Gastrocnemius medialis (tissue), 4 donors: ENCODE data around the gene SLC31A2. TPM values are rescaled to one million over a fixed set of nuclear protein-coding genes. Genes with fewer than 3 reads are reported as not detected.

Experiments
- ATAC-seq, 2 donors: fragments of 150-250 bp; one replicate each; pipeline ENCODE4 v1.9.1; 2016
- DNase-seq, 2 donors: peaks; one replicate each; pipeline ENCODE4 v3.0.0-alpha.2; 2019
- H3K27ac ChIP-seq, 4 donors: fragments of 200-600 bp; sonication (generic); 1 replicate in 1 of 4; 2 replicates in 3 of 4; pipeline ENCODE4 v1.5.1; 2016 to 2018; ENCODE audit warnings: mild to moderate bottlenecking in 2 of 4, moderate library complexity in 1 of 4
- H3K27me3 ChIP-seq, 3 donors: fragments of 200-600 bp; sonication (generic) in 2 of 3; 1 replicate in 1 of 3; 2 replicates in 2 of 3; pipeline versions ENCODE4 v1.5.1 to v1.6.0; 2016 to 2019; ENCODE audit warnings: mild to moderate bottlenecking in 1 of 3, moderate library complexity in 1 of 3
- H3K36me3 ChIP-seq, 2 donors: fragments of 200-600 bp; sonication (generic) in 1 of 2; one replicate each; pipeline ENCODE4 v1.5.1; 2017 to 2018
- H3K4me1 ChIP-seq, 2 donors: fragments of 200-600 bp; sonication (generic) in 1 of 2; one replicate each; pipeline ENCODE4 v1.5.1; 2016 to 2017; ENCODE audit warnings: mild to moderate bottlenecking in 2 of 2
- H3K4me3 ChIP-seq, 4 donors: fragments of 200-600 bp; sonication (generic) in 3 of 4; 1 replicate in 1 of 4; 2 replicates in 3 of 4; pipeline ENCODE4 v1.5.1; 2016 to 2019; ENCODE audit warnings: mild to moderate bottlenecking in 2 of 4
- H3K9me3 ChIP-seq, 3 donors: fragments of 200-600 bp; sonication (generic) in 2 of 3; 1 replicate in 1 of 3; 2 replicates in 2 of 3; pipeline ENCODE4 v1.5.1; 2016 to 2019
- POLR2A ChIP-seq, 2 donors: fragments of 450-650 bp; IDR thresholded peaks; one replicate each; pipeline ENCODE4 v1.6.1; 2017; ENCODE audit warnings: antibody characterized with exemption in 2 of 2, mild to moderate bottlenecking in 2 of 2, moderate library complexity in 2 of 2
- in situ Hi-C, 4 donors: fragments of 200-750 bp; cut with MboI; loops; one replicate each; pipeline versions ENCODE4 v1.15.0 to v1.8.0; 2017; ENCODE audit warnings: low sequenced_read_pairs in 4 of 4
- intact Hi-C: fragments of 100-400 bp; cut with DNase I; formaldehyde crosslinking; loops from one replicate; pipeline ENCODE4 v1.15.1; 2023; ENCODE audit warnings: low total_unique reads
- total RNA-seq, 4 donors: library from RNA; depleted of rRNA; stranded (reverse); fragments of >200 nt; gene quantifications; one replicate each; pipeline versions ENCODE4 v1.1.0 to v1.2.3, GENCODE V29; 2016
- TF ChIP-seq, protein P1 (sequence below), 5 experiments: fragments of 450-650 bp in 3 of 5; fragments of 200-600 bp in 2 of 5; sonication (generic) in 2 of 5; IDR thresholded peaks in 4 of 5; conservative IDR thresholded peaks in 1 of 5; 1 replicate in 4 of 5; 2 replicates in 1 of 5; pipeline ENCODE4 v1.5.1; 2016 to 2019; ENCODE audit warnings: antibody characterized with exemption in 5 of 5, mild to moderate bottlenecking in 3 of 5, moderate library complexity in 3 of 5

Gene SLC31A2
- total RNA-seq, 4 donors from 2014 or later: 17.5 to 29.6 (median 23.9) TPM

DNA sequence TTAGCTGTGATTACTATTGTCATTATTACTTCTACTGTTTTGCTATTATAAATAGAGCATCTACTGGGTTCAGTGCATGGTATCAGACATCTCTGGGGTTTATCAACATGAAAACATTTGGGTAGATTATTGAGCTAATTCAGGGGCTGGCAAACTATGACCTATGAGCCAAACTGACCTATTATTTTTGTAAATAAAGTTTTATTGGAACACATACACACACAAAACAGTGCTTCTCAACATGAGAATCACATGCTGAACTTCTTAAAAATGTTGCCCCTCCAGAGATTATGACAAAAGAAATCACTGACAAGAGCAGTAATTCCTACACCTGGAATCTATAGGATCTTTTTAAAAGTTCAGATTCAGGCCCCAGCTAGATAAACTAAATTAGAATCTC, 30.4 kb downstream of the SLC31A2 start:
- no peak overlapping the region for H3K27ac ChIP-seq
- H3K4me3 ChIP-seq: no peak overlapping the region
- H3K9me3 ChIP-seq: no peaks in the 10 kb centered on the region
- no peaks in the 10 kb centered on the region for H3K27me3 ChIP-seq
- no peak for ATAC-seq
- no peak for TF ChIP-seq POLR2A (IDR thresholded peaks at IDR 0.05)
- TF ChIP-seq, protein P1, sequence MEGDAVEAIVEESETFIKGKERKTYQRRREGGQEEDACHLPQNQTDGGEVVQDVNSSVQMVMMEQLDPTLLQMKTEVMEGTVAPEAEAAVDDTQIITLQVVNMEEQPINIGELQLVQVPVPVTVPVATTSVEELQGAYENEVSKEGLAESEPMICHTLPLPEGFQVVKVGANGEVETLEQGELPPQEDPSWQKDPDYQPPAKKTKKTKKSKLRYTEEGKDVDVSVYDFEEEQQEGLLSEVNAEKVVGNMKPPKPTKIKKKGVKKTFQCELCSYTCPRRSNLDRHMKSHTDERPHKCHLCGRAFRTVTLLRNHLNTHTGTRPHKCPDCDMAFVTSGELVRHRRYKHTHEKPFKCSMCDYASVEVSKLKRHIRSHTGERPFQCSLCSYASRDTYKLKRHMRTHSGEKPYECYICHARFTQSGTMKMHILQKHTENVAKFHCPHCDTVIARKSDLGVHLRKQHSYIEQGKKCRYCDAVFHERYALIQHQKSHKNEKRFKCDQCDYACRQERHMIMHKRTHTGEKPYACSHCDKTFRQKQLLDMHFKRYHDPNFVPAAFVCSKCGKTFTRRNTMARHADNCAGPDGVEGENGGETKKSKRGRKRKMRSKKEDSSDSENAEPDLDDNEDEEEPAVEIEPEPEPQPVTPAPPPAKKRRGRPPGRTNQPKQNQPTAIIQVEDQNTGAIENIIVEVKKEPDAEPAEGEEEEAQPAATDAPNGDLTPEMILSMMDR (IDR thresholded peaks at IDR 0.05 in 4 of 5, conservative IDR thresholded peaks at IDR 0.05 in 1 of 5): no peak
- in situ Hi-C loops (no loop called here), intact Hi-C loops (loop anchor here (5.0 kb wide), 1 partner anchor 751 kb away; no protein-coding TSS in a partner anchor)
- peaks cover 0 to 95% of the 10 kb centered on the region in 2 donors for H3K36me3 ChIP-seq
- H3K4me1 ChIP-seq: no peaks in the 10 kb centered on the region
- no peak for DNase-seq

DNA sequence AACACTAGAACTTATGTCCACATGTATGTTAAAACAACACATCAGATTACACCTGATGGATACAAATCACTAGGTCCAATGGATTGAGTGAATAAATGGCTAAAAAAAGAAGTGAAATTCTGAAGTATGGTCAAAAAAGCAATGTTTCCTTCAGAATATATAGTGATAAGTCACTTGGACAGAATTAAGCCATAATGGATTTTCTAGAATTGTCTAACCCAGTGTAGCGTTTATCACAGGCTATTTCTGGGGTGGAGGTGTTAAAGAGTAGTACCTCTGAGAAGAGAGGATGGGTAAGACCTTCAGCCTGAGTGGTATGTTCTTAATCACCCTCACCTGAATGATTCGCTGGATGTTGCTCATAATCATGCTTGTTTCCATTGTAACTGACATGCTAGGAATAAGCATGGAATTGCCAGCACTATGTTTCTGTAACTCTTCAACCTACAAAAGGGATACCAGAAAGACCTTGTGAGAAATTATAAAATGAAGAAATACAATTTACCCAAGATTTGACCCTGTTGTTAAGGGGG, 33.2 kb downstream of the SLC31A2 start:
- TF ChIP-seq, protein P1 (IDR thresholded peaks at IDR 0.05 in 4 of 5, conservative IDR thresholded peaks at IDR 0.05 in 1 of 5): no peak
- no peak for TF ChIP-seq POLR2A (IDR thresholded peaks at IDR 0.05)
- Histone ChIP-seq H3K27me3 (no peaks in the 10 kb centered on the region), H3K9me3 (no peaks in the 10 kb centered on the region), H3K27ac (no peak overlapping the region), H3K4me1 (no peaks in the 10 kb centered on the region), H3K4me3 (no peak overlapping the region), H3K36me3 (peaks cover 2 to 92% of the 10 kb centered on the region in 2 donors)
- in situ Hi-C loops: no loop called here
- no peak for ATAC-seq
- DNase-seq: no peak
- intact Hi-C loops: loop anchor here (5.0 kb wide), 1 partner anchor 748 kb away; no protein-coding TSS in a partner anchor

DNA sequence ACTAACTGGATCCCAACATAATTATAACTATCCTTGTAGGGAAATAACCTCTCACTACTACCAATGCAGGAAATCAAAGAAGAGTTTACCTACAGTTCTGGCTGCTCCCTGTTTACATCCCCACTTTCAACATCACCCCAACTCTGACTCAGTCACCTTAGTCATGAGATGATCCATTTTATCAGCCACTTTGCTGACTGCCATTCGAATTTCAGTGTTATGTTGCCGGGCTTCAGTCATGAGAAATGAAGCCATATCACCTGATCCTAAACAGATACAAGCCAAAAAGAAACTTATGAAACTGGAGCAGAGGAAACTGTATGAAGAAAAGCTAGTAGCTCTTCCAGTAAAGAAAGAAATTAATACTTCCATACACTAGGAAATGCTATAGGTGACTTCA, 33.7 kb downstream of the SLC31A2 start:
- H3K27ac ChIP-seq: no peak overlapping the region
- in situ Hi-C loops (no loop called here), intact Hi-C loops (loop anchor here (5.0 kb wide), 1 partner anchor 748 kb away; no protein-coding TSS in a partner anchor)

DNA sequence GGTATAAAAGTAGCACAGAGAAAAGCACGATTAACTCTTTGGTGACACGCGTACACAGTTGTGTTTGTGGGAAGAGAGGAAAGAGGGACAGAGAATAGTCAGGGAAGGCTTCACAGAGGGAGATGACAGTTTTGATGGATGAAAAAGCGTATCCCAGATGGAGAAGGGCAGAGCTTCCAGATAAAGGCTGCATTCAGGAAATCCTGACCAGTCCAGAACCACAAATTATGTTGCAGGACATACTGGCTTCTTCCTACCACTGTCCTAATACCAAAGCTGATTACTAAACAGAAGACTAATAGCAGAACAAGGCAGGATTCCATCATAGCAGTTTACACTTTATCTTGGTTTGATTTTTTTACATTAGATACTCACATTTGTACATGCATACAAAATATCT, 34.5 kb downstream of the SLC31A2 start:
- intact Hi-C loops: no loop called here
- Histone ChIP-seq H3K27me3 (no peaks in the 10 kb centered on the region), H3K36me3 (peaks cover 2 to 89% of the 10 kb centered on the region in 2 donors), H3K27ac (no peak overlapping the region), H3K4me3 (no peak overlapping the region), H3K9me3 (no peaks in the 10 kb centered on the region), H3K4me1 (no peaks in the 10 kb centered on the region)
- in situ Hi-C loops: no loop called here
- no peak for ATAC-seq
- TF ChIP-seq POLR2A (IDR thresholded peaks at IDR 0.05): no peak
- TF ChIP-seq, protein P1 (IDR thresholded peaks at IDR 0.05 in 4 of 5, conservative IDR thresholded peaks at IDR 0.05 in 1 of 5): no peak
- DNase-seq: no peak

More for the DNA sequence above, 33.7 kb downstream of the SLC31A2 start:
- DNase-seq: no peak
- TF ChIP-seq, protein P1 (IDR thresholded peaks at IDR 0.05 in 4 of 5, conservative IDR thresholded peaks at IDR 0.05 in 1 of 5): no peak
- TF ChIP-seq POLR2A (IDR thresholded peaks at IDR 0.05): no peak
- Histone ChIP-seq H3K4me1 (no peaks in the 10 kb centered on the region), H3K4me3 (no peak overlapping the region), H3K36me3 (peaks cover 2 to 87% of the 10 kb centered on the region in 2 donors), H3K9me3 (no peaks in the 10 kb centered on the region), H3K27me3 (no peaks in the 10 kb centered on the region)
- ATAC-seq: no peak
